Endothelial cell of umbilical vein (primary cell): ENCODE results near the gene FARP1.

ENCODE experiments used
- CTCF ChIP-seq, 2 donors: IDR thresholded peaks; 1 replicate in 1 of 2; 2 replicates in 1 of 2; pipeline ENCODE4 v1.5.1; 2011; ENCODE audit warnings: low read length in 2 of 2, mild to moderate bottlenecking in 2 of 2, moderate library complexity in 2 of 2, control low read depth in 1 of 2, inconsistent platforms in 1 of 2, low read depth in 1 of 2; ENCODE audit not compliant: insufficient read depth in 1 of 2; ENCODE audit errors: extremely low read depth in 1 of 2
- EZH2 ChIP-seq: IDR thresholded peaks from 2 replicates; pipeline ENCODE4 v1.6.1; 2012; ENCODE audit warnings: borderline replicate concordance, low read depth, mild to moderate bottlenecking, moderate library complexity, low read length, inconsistent platforms; ENCODE audit not compliant: severe bottlenecking
- FOS ChIP-seq: IDR thresholded peaks from 2 replicates; pipeline ENCODE4 v1.6.1; 2011; ENCODE audit warnings: mild to moderate bottlenecking, low read length, moderate library complexity, borderline replicate concordance; ENCODE audit not compliant: insufficient read depth
- GATA2 ChIP-seq: IDR thresholded peaks from 2 replicates; pipeline ENCODE4 v1.7.0; 2011; ENCODE audit warnings: low read depth, mild to moderate bottlenecking, moderate library complexity, mixed read lengths, low read length; ENCODE audit not compliant: insufficient read length, insufficient read depth
- JUN ChIP-seq: IDR thresholded peaks from 2 replicates; pipeline ENCODE4 v1.6.1; 2011; ENCODE audit warnings: borderline replicate concordance, low read depth; ENCODE audit not compliant: insufficient read length, insufficient read depth
- MAX ChIP-seq: IDR thresholded peaks from 2 replicates; pipeline ENCODE4 v1.6.1; 2011; ENCODE audit not compliant: insufficient read depth, insufficient read length
- POLR2A ChIP-seq: IDR thresholded peaks from 2 replicates; pipeline ENCODE4 v1.6.1; 2012; ENCODE audit warnings: low read depth, mild to moderate bottlenecking, control low read depth, low read length
- POLR2AphosphoS5 ChIP-seq: IDR thresholded peaks from 2 replicates; pipeline ENCODE4 v1.6.1; 2012; ENCODE audit warnings: low read depth, mild to moderate bottlenecking, control low read depth, low read length, moderate library complexity; ENCODE audit not compliant: insufficient read depth

- TF ChIP-seq POLR2A: no peak
- no peak for TF ChIP-seq CTCF (IDR thresholded peaks at IDR 0.05; ENCODE audit: extremely low read depth in 1 of 2, insufficient read depth in 1 of 2, low read depth in 1 of 2, low read length in 2 of 2)
- TF ChIP-seq FOS: no peak
- TF ChIP-seq JUN: no peak
- TF ChIP-seq EZH2: no peak
- TF ChIP-seq GATA2: no peak
- no peak for TF ChIP-seq POLR2AphosphoS5
- no peak for TF ChIP-seq MAX
Measured at GRCh38 chr13:98192008-98192407, 49.1 kb downstream of the FARP1 start.
